HG02884 (cell line): ENCODE data around the gene TMEM248.
"Not testable (repeated sequence)": the region's sequence is repeated elsewhere in the genome, so short reads cannot be mapped to it uniquely, and the experiment has no call there.

Source experiments
- ATAC-seq: cut with Tn5 transposase; IDR thresholded peaks from one replicate; pipeline ENCODE4 v1.9.1; 2021; ENCODE audit warnings: mild to moderate bottlenecking, moderate library complexity; ENCODE audit not compliant: unreplicated experiment

TMEM248 gene

GRCh38 chr7:66948480-66949109 is 27.6 kb downstream of the TMEM248 start:
- no peak for ATAC-seq

- no peak for ATAC-seq
Observed at GRCh38 chr7:66950311-66950710, 29.3 kb downstream of the TMEM248 start.

GRCh38 chr7:66950763-66951162 is 29.7 kb downstream of the TMEM248 start:
- no peak for ATAC-seq

GRCh38 chr7:66952343-66953043 is 31.5 kb downstream of the TMEM248 start:
- ATAC-seq, result no peak

- no peak for ATAC-seq
Observed at GRCh38 chr7:66953044-66953427, 32.0 kb downstream of the TMEM248 start.

GRCh38 chr7:66957595-66958290 is 36.7 kb downstream of the TMEM248 start:
- no peak for ATAC-seq

- no peak for ATAC-seq
Observed at GRCh38 chr7:66958538-66959350, 37.7 kb downstream of the TMEM248 start.

GRCh38 chr7:66960192-66960591 is 39.2 kb downstream of the TMEM248 start:
- no peak for ATAC-seq

- no peak for ATAC-seq
Observed at GRCh38 chr7:66961096-66961495, 40.1 kb downstream of the TMEM248 start.

GRCh38 chr7:66964411-66964810 is 43.4 kb downstream of the TMEM248 start:
- no peak for ATAC-seq

- ATAC-seq, result no peak
Observed at GRCh38 chr7:66967029-66967428, 46.0 kb downstream of the TMEM248 start.

GRCh38 chr7:66969001-66969400 is 48.0 kb downstream of the TMEM248 start:
- not testable (repeated sequence) for ATAC-seq

GRCh38 chr7:66970310-66970709 is 49.3 kb downstream of the TMEM248 start:
- no peak for ATAC-seq

GRCh38 chr7:66974986-66975590 is 54.1 kb downstream of the TMEM248 start:
- no peak for ATAC-seq

GRCh38 chr7:66978312-66978711 is 57.3 kb downstream of the TMEM248 start:
- ATAC-seq, result not testable (repeated sequence)

- ATAC-seq, result not testable (repeated sequence)
Observed at GRCh38 chr7:66979013-66979412, 58.0 kb downstream of the TMEM248 start.

GRCh38 chr7:66980336-66980735 is 59.3 kb downstream of the TMEM248 start:
- ATAC-seq, result not testable (repeated sequence)

- ATAC-seq, result not testable (repeated sequence)
Observed at GRCh38 chr7:66989552-66989951, 68.5 kb downstream of the TMEM248 start.

- ATAC-seq, result not testable (repeated sequence)
Observed at GRCh38 chr7:66994051-66994450, 73.0 kb downstream of the TMEM248 start.

- ATAC-seq, result not testable (repeated sequence)
Observed at GRCh38 chr7:66994691-66995049, 73.6 kb downstream of the TMEM248 start.
